Adrenal gland (tissue), 5 donors: ENCODE measurements around the gene WDR6.

Experiments used
- CTCF ChIP-seq, 6 experiments: fragments of 450-650 bp in 4 of 6; fragments of 200-600 bp in 2 of 6; sonication (generic) in 1 of 6; IDR thresholded peaks; 1 replicate in 5 of 6; 2 replicates in 1 of 6; pipeline versions ENCODE4 v1.5.1 to v1.8.0; 2016 to 2021; ENCODE audit warnings: antibody characterized with exemption in 6 of 6, mild to moderate bottlenecking in 2 of 6, moderate library complexity in 1 of 6
- POLR2A ChIP-seq, 2 donors: fragments of 450-650 bp; IDR thresholded peaks; one replicate each; pipeline ENCODE4 v1.6.1; 2017; ENCODE audit warnings: antibody characterized with exemption in 2 of 2, mild to moderate bottlenecking in 2 of 2, moderate library complexity in 1 of 2
- donor health status: DM: no; HTN: no; CAD: no.

GRCh38 chr3:49021813-49022687, 14.9 kb downstream of the WDR6 start, which contains the start of gene NDUFAF3:
- peak; percentile 89 to 99 (median 96) for TF ChIP-seq CTCF (IDR thresholded peaks at IDR 0.05)
- peak; percentile 91 to 93 for TF ChIP-seq POLR2A (IDR thresholded peaks at IDR 0.05)
